Suppressor macrophage treated with lipopolysaccharide for 4 hours (primary cell): ENCODE measurements around the gene FCHSD2.
"Not testable (repeated sequence)": the region's sequence is repeated elsewhere in the genome, so short reads cannot be mapped to it uniquely, and the experiment has no call there.

Experiments used
- DNase-seq: peaks from one replicate; pipeline ENCODE4 v3.0.0-alpha.2; 2020

Gene FCHSD2

GRCh38 chr11:73055655-73056354 is 86.3 kb downstream of the FCHSD2 start:
- DNase-seq, result peak; percentile 71

- DNase-seq, result no peak
Measured at GRCh38 chr11:73055002-73055401, 87.1 kb downstream of the FCHSD2 start.

GRCh38 chr11:73053964-73054363 is 88.2 kb downstream of the FCHSD2 start:
- DNase-seq, result no peak

- no peak for DNase-seq
Measured at GRCh38 chr11:73048446-73048845, 93.7 kb downstream of the FCHSD2 start.

GRCh38 chr11:73047773-73048371 is 94.2 kb downstream of the FCHSD2 start:
- peak; percentile 46 for DNase-seq

GRCh38 chr11:73040046-73040445 is 102.1 kb downstream of the FCHSD2 start:
- DNase-seq, result no peak

GRCh38 chr11:73034777-73035176 is 107.3 kb downstream of the FCHSD2 start:
- no peak for DNase-seq

GRCh38 chr11:73034331-73034730 is 107.8 kb downstream of the FCHSD2 start:
- DNase-seq, result no peak

GRCh38 chr11:73030130-73030529 is 112.0 kb downstream of the FCHSD2 start:
- DNase-seq, result no peak

- DNase-seq, result no peak
Measured at GRCh38 chr11:73029403-73029802, 112.7 kb downstream of the FCHSD2 start.

GRCh38 chr11:73028611-73029010 is 113.5 kb downstream of the FCHSD2 start:
- peak; percentile 92 for DNase-seq

GRCh38 chr11:73027840-73028239 is 114.3 kb downstream of the FCHSD2 start:
- DNase-seq, result not testable (repeated sequence)

GRCh38 chr11:73024639-73025038 is 117.5 kb downstream of the FCHSD2 start:
- no peak for DNase-seq

- no peak for DNase-seq
Measured at GRCh38 chr11:73019996-73020395, 122.1 kb downstream of the FCHSD2 start.

- no peak for DNase-seq
Measured at GRCh38 chr11:73019449-73019848, 122.7 kb downstream of the FCHSD2 start.

- no peak for DNase-seq
Measured at GRCh38 chr11:73018856-73019255, 123.3 kb downstream of the FCHSD2 start.

- DNase-seq, result no peak
Measured at GRCh38 chr11:73017024-73017751, 124.9 kb downstream of the FCHSD2 start.

GRCh38 chr11:73013021-73013420 is 129.1 kb downstream of the FCHSD2 start:
- DNase-seq, result no peak

- no peak for DNase-seq
Measured at GRCh38 chr11:73012121-73012863, 129.8 kb downstream of the FCHSD2 start.

GRCh38 chr11:73011126-73011817 is 130.8 kb downstream of the FCHSD2 start:
- no peak for DNase-seq

- no peak for DNase-seq
Measured at GRCh38 chr11:73009972-73010371, 132.1 kb downstream of the FCHSD2 start.

GRCh38 chr11:73004088-73004487 is 138.0 kb downstream of the FCHSD2 start:
- DNase-seq, result no peak

GRCh38 chr11:73003088-73003487 is 139.0 kb downstream of the FCHSD2 start:
- DNase-seq, result no peak
